GM12873 (cell line): ENCODE measurements around the gene ITFG1.

Experiments used
- TF ChIP-seq, protein P1 (sequence below): IDR thresholded peaks from 2 replicates; pipeline ENCODE4 v1.5.1; 2012; ENCODE audit warnings: low read depth, mild to moderate bottlenecking, moderate library complexity, low read length, control low read depth; ENCODE audit not compliant: insufficient read depth; ENCODE audit errors: missing control alignments

The ITFG1 gene

DNA sequence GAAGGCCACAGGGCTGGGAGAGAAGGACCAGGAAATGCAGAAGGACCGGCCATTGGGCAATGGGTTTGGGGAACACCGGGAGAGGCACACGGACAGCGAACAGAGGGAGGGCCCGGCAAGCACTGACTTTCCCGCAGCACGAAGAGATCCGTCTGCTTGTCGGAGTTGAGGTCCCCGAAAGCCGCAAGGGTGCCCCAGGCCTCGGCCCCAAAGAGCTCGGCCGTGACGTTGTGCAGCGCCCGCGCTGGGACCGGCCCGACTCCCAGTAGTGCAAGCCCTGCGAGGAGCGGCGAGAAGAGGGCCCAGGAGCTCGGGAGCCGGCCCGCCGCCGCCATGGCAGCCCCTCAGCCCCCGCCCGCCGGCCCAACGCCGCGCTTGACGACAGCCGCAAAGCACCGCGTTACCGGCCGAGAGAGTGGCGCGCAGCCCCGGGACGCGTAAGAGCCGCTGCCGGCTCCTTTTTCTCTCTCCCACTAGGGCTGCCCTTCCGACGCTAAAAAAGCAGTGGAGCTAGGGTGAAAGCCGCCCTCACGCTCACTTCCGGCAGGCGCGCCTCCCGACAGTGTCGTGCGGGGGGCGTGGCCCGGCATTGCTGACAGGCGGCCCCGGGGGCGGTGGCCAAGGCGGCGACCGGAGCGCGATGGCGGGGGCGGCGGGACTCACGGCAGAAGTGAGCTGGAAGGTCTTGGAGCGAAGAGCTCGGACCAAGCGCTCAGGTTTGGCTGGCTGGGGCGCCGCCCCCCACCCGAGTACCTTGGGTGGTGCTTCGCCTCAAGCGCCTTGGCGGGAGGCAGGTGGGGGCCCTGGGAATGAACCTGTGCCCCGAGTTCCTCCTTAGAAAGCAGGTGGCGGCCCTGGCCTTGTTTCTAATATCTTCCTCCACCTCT lies at the start of gene ITFG1, which contains the start of gene PHKB:
ITFG1 (minus strand) TSS at position 353 of the 887 bp plus-strand sequence; CDS start at position 335, 18 bp downstream.
PHKB (plus strand) TSS at position 621 of the 887 bp plus-strand sequence; CDS start at position 641, 20 bp downstream.
- TF ChIP-seq, protein P1, sequence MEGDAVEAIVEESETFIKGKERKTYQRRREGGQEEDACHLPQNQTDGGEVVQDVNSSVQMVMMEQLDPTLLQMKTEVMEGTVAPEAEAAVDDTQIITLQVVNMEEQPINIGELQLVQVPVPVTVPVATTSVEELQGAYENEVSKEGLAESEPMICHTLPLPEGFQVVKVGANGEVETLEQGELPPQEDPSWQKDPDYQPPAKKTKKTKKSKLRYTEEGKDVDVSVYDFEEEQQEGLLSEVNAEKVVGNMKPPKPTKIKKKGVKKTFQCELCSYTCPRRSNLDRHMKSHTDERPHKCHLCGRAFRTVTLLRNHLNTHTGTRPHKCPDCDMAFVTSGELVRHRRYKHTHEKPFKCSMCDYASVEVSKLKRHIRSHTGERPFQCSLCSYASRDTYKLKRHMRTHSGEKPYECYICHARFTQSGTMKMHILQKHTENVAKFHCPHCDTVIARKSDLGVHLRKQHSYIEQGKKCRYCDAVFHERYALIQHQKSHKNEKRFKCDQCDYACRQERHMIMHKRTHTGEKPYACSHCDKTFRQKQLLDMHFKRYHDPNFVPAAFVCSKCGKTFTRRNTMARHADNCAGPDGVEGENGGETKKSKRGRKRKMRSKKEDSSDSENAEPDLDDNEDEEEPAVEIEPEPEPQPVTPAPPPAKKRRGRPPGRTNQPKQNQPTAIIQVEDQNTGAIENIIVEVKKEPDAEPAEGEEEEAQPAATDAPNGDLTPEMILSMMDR, result no peak

DNA sequence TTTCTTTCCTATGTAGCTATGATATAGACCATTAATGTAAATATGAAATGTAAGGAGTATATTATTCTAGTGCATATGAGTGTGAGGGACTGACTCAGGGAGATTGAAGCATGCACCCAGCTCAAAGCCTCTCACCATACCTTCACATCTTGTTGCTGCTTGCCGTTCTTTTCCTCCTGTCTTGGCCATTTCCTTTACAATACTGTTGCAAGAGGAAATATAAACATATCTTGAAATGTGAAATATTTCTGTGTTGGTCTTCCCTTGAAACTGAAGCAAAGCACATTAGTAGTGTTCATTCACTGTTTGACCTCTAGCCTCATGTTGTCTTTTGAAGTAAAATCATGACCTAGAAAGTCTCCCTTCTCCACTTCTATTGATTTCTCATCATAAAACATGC lies 46.8 kb upstream of the ITFG1 start:
- TF ChIP-seq, protein P1, result no peak

- TF ChIP-seq, protein P1, result no peak
Observed at GRCh38 chr16:47506800-47507199, 45.9 kb upstream of the ITFG1 start.

- TF ChIP-seq, protein P1, result no peak
Observed at GRCh38 chr16:47504599-47504998, 43.7 kb upstream of the ITFG1 start.

DNA sequence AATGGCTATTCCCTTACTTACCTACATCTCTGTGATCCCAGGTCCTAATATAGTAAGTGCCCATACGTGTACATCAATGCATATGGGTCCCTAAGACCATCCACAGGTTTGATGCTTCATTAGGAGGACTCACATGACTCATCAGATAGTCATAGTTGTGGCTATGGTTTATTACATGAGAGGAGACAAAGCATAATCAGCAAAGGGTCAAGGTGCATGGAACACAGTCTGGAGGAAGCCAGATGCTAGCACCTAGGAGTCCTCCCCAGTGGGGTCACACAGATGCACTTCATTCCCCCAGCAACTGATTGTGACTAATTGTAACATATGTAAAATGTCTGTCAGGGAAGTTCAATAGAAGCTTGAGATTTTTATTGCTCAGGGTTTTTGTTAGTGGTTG lies 43.1 kb upstream of the ITFG1 start:
- TF ChIP-seq, protein P1, result no peak

DNA sequence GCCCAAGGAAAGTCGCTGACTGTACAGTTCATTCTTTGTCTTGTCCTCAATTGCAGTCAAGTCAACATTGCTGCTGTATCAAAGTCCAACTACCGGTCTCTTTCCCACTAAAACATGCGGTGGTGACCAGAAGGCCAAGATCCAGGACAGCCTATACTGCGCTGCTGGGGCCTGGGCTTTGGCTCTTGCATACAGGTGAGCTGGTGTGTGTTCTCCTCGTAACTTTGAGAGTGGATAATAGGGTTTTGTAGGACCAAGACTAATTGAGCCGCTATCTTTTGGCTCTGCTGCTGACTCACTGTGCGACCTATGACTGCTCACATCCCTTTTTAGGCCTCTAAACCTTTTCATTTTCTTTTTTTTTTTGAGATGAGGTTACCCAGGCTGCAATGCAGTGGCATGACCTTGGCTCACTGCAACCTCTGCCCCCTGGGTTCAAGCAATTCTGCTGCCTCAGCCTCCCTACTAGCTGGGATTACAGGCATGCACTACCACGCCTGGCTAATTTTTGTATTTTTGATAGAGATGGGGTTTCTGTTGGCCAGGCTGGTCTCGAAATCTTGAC lies 38.9 kb upstream of the ITFG1 start:
- TF ChIP-seq, protein P1, result no peak

DNA sequence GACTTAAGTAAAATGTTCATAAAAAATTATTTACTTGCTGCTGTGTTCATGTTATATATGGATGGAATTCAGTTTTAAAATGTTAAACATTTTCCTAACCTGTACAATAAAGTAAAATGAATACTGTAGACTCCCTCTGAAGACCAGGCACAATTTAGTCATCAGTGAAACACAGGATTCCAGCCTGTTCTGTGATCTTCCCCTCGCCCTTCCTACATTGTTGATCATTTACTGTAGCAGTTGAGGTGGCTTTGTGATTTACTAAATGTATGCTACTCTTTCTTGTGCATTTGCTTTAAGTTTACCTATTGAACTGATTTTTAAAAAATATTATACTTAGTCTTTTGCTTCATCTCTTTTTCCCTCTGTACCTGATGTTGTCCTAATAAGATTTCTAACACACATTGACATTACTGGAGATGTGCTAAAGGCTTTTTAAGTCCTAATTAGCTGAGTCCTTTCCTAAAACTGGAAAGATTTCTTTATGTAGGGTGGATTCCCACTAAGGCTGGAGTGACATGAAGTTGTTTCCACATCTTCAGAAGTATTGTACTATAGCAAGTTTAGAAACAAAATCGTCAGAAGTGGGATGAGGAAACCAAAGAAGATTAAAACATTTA lies 38.3 kb upstream of the ITFG1 start:
- TF ChIP-seq, protein P1, result no peak
